DND-41 (cell line): ENCODE data around the gene DRAP1.
"Not testable (repeated sequence)": the region's sequence is repeated elsewhere in the genome, so short reads cannot be mapped to it uniquely, and the experiment has no call there.

Source experiments
- EZH2 ChIP-seq: IDR thresholded peaks from 3 replicates; pipeline ENCODE4 v1.6.1; 2012; ENCODE audit warnings: borderline replicate concordance, low read depth, mild to moderate bottlenecking, moderate library complexity, low read length, inconsistent platforms; ENCODE audit not compliant: severe bottlenecking
- TF ChIP-seq, protein P1 (sequence below): IDR thresholded peaks from 2 replicates; pipeline ENCODE4 v1.5.1; 2012; ENCODE audit warnings: borderline replicate concordance, low read length, moderate library complexity, mild to moderate bottlenecking; ENCODE audit not compliant: poor library complexity, severe bottlenecking; ENCODE audit errors: extremely low read depth

DNA sequence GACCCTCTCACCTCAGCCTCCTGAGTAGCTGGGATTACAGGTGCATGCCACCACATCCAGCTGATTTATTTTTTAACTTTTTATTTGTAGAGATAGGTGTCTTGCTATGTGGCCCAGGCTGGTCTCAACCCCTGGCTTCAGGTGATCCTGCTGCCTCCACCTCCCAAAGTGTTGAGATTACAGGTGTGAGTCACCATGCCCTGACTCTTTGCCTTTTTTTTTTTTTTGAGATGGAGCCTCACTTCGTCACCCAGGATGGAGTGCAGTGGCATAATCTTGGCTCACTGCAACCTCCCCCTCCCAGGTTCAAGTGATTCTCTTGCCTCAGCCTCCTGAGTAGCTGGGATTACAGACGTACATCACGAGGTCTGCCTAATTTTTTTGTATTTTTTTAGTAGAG lies 32.4 kb downstream of the DRAP1 start:
- TF ChIP-seq, protein P1, sequence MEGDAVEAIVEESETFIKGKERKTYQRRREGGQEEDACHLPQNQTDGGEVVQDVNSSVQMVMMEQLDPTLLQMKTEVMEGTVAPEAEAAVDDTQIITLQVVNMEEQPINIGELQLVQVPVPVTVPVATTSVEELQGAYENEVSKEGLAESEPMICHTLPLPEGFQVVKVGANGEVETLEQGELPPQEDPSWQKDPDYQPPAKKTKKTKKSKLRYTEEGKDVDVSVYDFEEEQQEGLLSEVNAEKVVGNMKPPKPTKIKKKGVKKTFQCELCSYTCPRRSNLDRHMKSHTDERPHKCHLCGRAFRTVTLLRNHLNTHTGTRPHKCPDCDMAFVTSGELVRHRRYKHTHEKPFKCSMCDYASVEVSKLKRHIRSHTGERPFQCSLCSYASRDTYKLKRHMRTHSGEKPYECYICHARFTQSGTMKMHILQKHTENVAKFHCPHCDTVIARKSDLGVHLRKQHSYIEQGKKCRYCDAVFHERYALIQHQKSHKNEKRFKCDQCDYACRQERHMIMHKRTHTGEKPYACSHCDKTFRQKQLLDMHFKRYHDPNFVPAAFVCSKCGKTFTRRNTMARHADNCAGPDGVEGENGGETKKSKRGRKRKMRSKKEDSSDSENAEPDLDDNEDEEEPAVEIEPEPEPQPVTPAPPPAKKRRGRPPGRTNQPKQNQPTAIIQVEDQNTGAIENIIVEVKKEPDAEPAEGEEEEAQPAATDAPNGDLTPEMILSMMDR = not testable (repeated sequence)
- not testable (repeated sequence) for TF ChIP-seq EZH2
